ENCODE results near the gene RANBP6. TPM values are rescaled to one million over a fixed set of nuclear protein-coding genes. Genes with fewer than 3 reads are reported as not detected.
"Not testable (repeated sequence)": the region's sequence is repeated elsewhere in the genome, so short reads cannot be mapped to it uniquely, and the experiment has no call there.

RANBP6 gene
- 10 to 100 TPM; 20.0 to 21.8 TPM for total RNA-seq

- ChIA-PET POLR2A (no interaction called here), CTCF (interaction anchor here (0.6 to 1.3 kb wide), 5 partner anchors 9 to 397 kb away, joined by 3 to 14 read pairs (median 3); partner anchors contain the start of gene UHRF2)
- peak within 1 kb of the TSS; percentile 98 for H3K27ac Mint-ChIP-seq
- peaks cover 46% of the 10 kb centered on the region for H3K36me3 Mint-ChIP-seq (ENCODE audit: low read depth)
- H3K4me1 Mint-ChIP-seq, result peaks cover 46% of the 10 kb centered on the region
- H3K9me3 Mint-ChIP-seq, result peaks cover 8% of the 10 kb centered on the region
- peak within 1 kb of the TSS; percentile 87 for H3K4me3 Mint-ChIP-seq
- H3K27me3 Mint-ChIP-seq, result no peaks in the 10 kb centered on the region
- peak; percentile 93 for DNase-seq
These were observed at the start of gene RANBP6 for GRCh38 chr9:6015278-6016157. Gene RANBP6, minus strand, starts transcription at chr9:6015624. Its CDS starts 17 bp downstream, at chr9:6015607.

- CTCF ChIA-PET, result interaction anchor here (1.2 kb wide), 1 partner anchor 9 kb away, joined by 4 read pairs; no protein-coding TSS in a partner anchor
- peaks cover 16% of the 10 kb centered on the region for H3K4me1 Mint-ChIP-seq
- peaks cover 25% of the 10 kb centered on the region for H3K27me3 Mint-ChIP-seq
- H3K4me3 Mint-ChIP-seq; H3K27ac Mint-ChIP-seq; H3K36me3 Mint-ChIP-seq (ENCODE audit: low read depth); POLR2A ChIA-PET: not testable (repeated sequence)
- DNase-seq, result peak; percentile 57
- peaks cover 22% of the 10 kb centered on the region for H3K9me3 Mint-ChIP-seq
These were observed 47.7 kb upstream of the RANBP6 start for GRCh38 chr9:6063146-6063545.

GRCh38 chr9:6055666-6056065, 40.2 kb upstream of the RANBP6 start:
- H3K4me3 Mint-ChIP-seq, result no peak overlapping the region
- no peak overlapping the region for H3K27ac Mint-ChIP-seq
- peaks cover 2% of the 10 kb centered on the region for H3K4me1 Mint-ChIP-seq
- H3K27me3 Mint-ChIP-seq, result peaks cover 17% of the 10 kb centered on the region
- ChIA-PET CTCF (interaction anchor here (0.5 kb wide), 1 partner anchor 145 kb away, joined by 3 read pairs; no protein-coding TSS in a partner anchor), POLR2A (no interaction called here)
- DNase-seq, result no peak
- H3K9me3 Mint-ChIP-seq, result peaks cover 2% of the 10 kb centered on the region
- H3K36me3 Mint-ChIP-seq (ENCODE audit: low read depth), result no peaks in the 10 kb centered on the region

GRCh38 chr9:6055216-6055615, 39.8 kb upstream of the RANBP6 start:
- peak; percentile 75 for DNase-seq
- peaks cover 3% of the 10 kb centered on the region for H3K4me1 Mint-ChIP-seq
- CTCF ChIA-PET, result no interaction called here
- peaks cover 12% of the 10 kb centered on the region for H3K27me3 Mint-ChIP-seq
- POLR2A ChIA-PET, result no interaction called here
- H3K36me3 Mint-ChIP-seq (ENCODE audit: low read depth), result no peaks in the 10 kb centered on the region
- H3K9me3 Mint-ChIP-seq, result peaks cover 2% of the 10 kb centered on the region
- H3K27ac Mint-ChIP-seq, result no peak overlapping the region
- no peak overlapping the region for H3K4me3 Mint-ChIP-seq

GRCh38 chr9:6054280-6055099, 39.1 kb upstream of the RANBP6 start:
- no peaks in the 10 kb centered on the region for H3K36me3 Mint-ChIP-seq (ENCODE audit: low read depth)
- H3K4me3 Mint-ChIP-seq, result no peak overlapping the region
- peaks cover 8% of the 10 kb centered on the region for H3K27me3 Mint-ChIP-seq
- POLR2A ChIA-PET, result no interaction called here
- DNase-seq, result peak; percentile 72
- no peak overlapping the region for H3K27ac Mint-ChIP-seq
- CTCF ChIA-PET, result interaction anchor here (0.5 to 1.8 kb wide), 16 partner anchors 9 to 534 kb away, joined by 3 to 9 read pairs (median 4); no protein-coding TSS in a partner anchor
- no peaks in the 10 kb centered on the region for H3K9me3 Mint-ChIP-seq
- H3K4me1 Mint-ChIP-seq, result peaks cover 9% of the 10 kb centered on the region

GRCh38 chr9:6052293-6052919, 37.0 kb upstream of the RANBP6 start:
- DNase-seq, result no peak
- peaks cover 10% of the 10 kb centered on the region for H3K4me1 Mint-ChIP-seq
- no peaks in the 10 kb centered on the region for H3K9me3 Mint-ChIP-seq
- no peak overlapping the region for H3K4me3 Mint-ChIP-seq
- peaks cover 2% of the 10 kb centered on the region for H3K27me3 Mint-ChIP-seq
- CTCF ChIA-PET, result interaction anchor here (0.6 to 1.3 kb wide), 2 partner anchors 13 to 166 kb away, joined by 3 read pairs; no protein-coding TSS in a partner anchor
- POLR2A ChIA-PET, result no interaction called here
- no peaks in the 10 kb centered on the region for H3K36me3 Mint-ChIP-seq (ENCODE audit: low read depth)
- no peak overlapping the region for H3K27ac Mint-ChIP-seq

GRCh38 chr9:6051511-6051950, 36.1 kb upstream of the RANBP6 start:
- ChIA-PET CTCF (interaction anchor here (1.3 kb wide), 1 partner anchor 165 kb away, joined by 3 read pairs; no protein-coding TSS in a partner anchor), POLR2A (no interaction called here)
- H3K9me3 Mint-ChIP-seq, result no peaks in the 10 kb centered on the region
- H3K27ac Mint-ChIP-seq, result no peak overlapping the region
- no peak overlapping the region for H3K4me3 Mint-ChIP-seq
- DNase-seq, result no peak
- peaks cover 10% of the 10 kb centered on the region for H3K4me1 Mint-ChIP-seq
- H3K36me3 Mint-ChIP-seq (ENCODE audit: low read depth), result no peaks in the 10 kb centered on the region
- peaks cover 2% of the 10 kb centered on the region for H3K27me3 Mint-ChIP-seq

GRCh38 chr9:6049798-6050197, 34.4 kb upstream of the RANBP6 start:
- Mint-ChIP-seq H3K27ac (no peak overlapping the region), H3K36me3 (ENCODE audit: low read depth) (no peaks in the 10 kb centered on the region), H3K27me3 (peaks cover 2% of the 10 kb centered on the region), H3K4me1 (peaks cover 8% of the 10 kb centered on the region), H3K9me3 (no peaks in the 10 kb centered on the region), H3K4me3 (no peak overlapping the region)
- DNase-seq, result peak; percentile 60
- ChIA-PET CTCF (interaction anchor here (0.7 kb wide), 1 partner anchor 164 kb away, joined by 4 read pairs; no protein-coding TSS in a partner anchor), POLR2A (no interaction called here)

- ChIA-PET CTCF (no interaction called here), POLR2A (no interaction called here)
- H3K9me3 Mint-ChIP-seq, result no peaks in the 10 kb centered on the region
- no peak for DNase-seq
- no peak overlapping the region for H3K4me3 Mint-ChIP-seq
- H3K27me3 Mint-ChIP-seq, result peaks cover 2% of the 10 kb centered on the region
- no peaks in the 10 kb centered on the region for H3K36me3 Mint-ChIP-seq (ENCODE audit: low read depth)
- H3K4me1 Mint-ChIP-seq, result peaks cover 8% of the 10 kb centered on the region
- H3K27ac Mint-ChIP-seq, result no peak overlapping the region
These were observed 32.6 kb upstream of the RANBP6 start for GRCh38 chr9:6048039-6048438.

GRCh38 chr9:6047020-6047419, 31.6 kb upstream of the RANBP6 start:
- Mint-ChIP-seq H3K4me1 (peaks cover 8% of the 10 kb centered on the region), H3K36me3 (ENCODE audit: low read depth) (no peaks in the 10 kb centered on the region), H3K27me3 (peaks cover 3% of the 10 kb centered on the region), H3K9me3 (no peaks in the 10 kb centered on the region), H3K4me3 (no peak overlapping the region), H3K27ac (no peak overlapping the region)
- ChIA-PET CTCF (interaction anchor here (1.3 kb wide), 1 partner anchor 161 kb away, joined by 3 read pairs; no protein-coding TSS in a partner anchor), POLR2A (no interaction called here)
- DNase-seq, result no peak

- Mint-ChIP-seq H3K27ac (no peak overlapping the region), H3K4me1 (peaks cover 8% of the 10 kb centered on the region), H3K36me3 (ENCODE audit: low read depth) (no peaks in the 10 kb centered on the region), H3K27me3 (peaks cover 11% of the 10 kb centered on the region), H3K9me3 (no peaks in the 10 kb centered on the region), H3K4me3 (no peak overlapping the region)
- ChIA-PET POLR2A (no interaction called here), CTCF (interaction anchor here (1.5 to 2.0 kb wide), 2 partner anchors 9 to 17 kb away, joined by 3 to 8 read pairs; no protein-coding TSS in a partner anchor)
- no peak for DNase-seq
These were observed 29.9 kb upstream of the RANBP6 start for GRCh38 chr9:6045364-6045763.

- Mint-ChIP-seq H3K36me3 (ENCODE audit: low read depth) (no peaks in the 10 kb centered on the region), H3K27me3 (peaks cover 24% of the 10 kb centered on the region), H3K27ac (no peak overlapping the region), H3K4me3 (no peak overlapping the region), H3K4me1 (no peaks in the 10 kb centered on the region), H3K9me3 (no peaks in the 10 kb centered on the region)
- CTCF ChIA-PET, result no interaction called here
- POLR2A ChIA-PET, result no interaction called here
- no peak for DNase-seq
These were observed 24.7 kb upstream of the RANBP6 start for GRCh38 chr9:6040077-6040476.
